GM12878 (cell line): ENCODE data around the gene NUBPL. TPM values are rescaled to one million over a fixed set of nuclear protein-coding genes. Genes with fewer than 3 reads are reported as not detected.

Experiments used
- ATAC-seq: fragments of 200-7000 bp; cut with Tn5 transposase; 3 replicates; pipeline ENCODE4 v1.9.1; 2020; ENCODE audit warnings: mild to moderate bottlenecking, moderate library complexity
- BruUV-seq: library from RNA; stranded (reverse); fragments of 400-500 nt; replicated peaks from 2 replicates; lab custom pipeline; 2021; lab: Mats Ljungman, UMichigan
- CTCF ChIA-PET: fragments of 300-600 bp; sonication (Branson Sonifier 250); formaldehyde crosslinking; extraction: SDS; loops from one replicate; lab custom pipeline; 2021; ENCODE audit warnings: inconsistent platforms; lab: Yijun Ruan, JAX
- POLR2A ChIA-PET: fragments of 350-600 bp; formaldehyde crosslinking; extraction: SDS; loops from one replicate; lab custom pipeline; 2021; ENCODE audit warnings: inconsistent platforms; lab: Charles Lee
- RAD21 ChIA-PET: fragments of 300-600 bp; sonication (Branson Sonifier 250); formaldehyde crosslinking; loops from one replicate; lab custom pipeline; 2023; ENCODE audit warnings: antibody characterized with exemption; ENCODE audit not compliant: unreplicated experiment; lab: Charles Lee
- SMC1A ChIA-PET: fragments of 300-600 bp; sonication (Branson Sonifier 250); formaldehyde crosslinking; loops from one replicate; lab custom pipeline; 2023; ENCODE audit not compliant: unreplicated experiment, uncharacterized antibody; lab: Charles Lee
- DNase-seq: peaks from one replicate; pipeline ENCODE4 v3.0.0-alpha.2; 2011; ENCODE audit warnings: low read depth, low spot score
- FAIRE-seq: peaks from 3 replicates; lab custom pipeline; 2011; peaks lifted over from hg19 to GRCh38; lab: Jason Lieb, UNC
- H2AFZ ChIP-seq: 2 replicates; pipeline ENCODE4 v1.6.0; 2011; ENCODE audit warnings: low read depth, low read length, control low read depth; ENCODE audit not compliant: control insufficient read depth
- H3K27ac ChIP-seq: 2 replicates; pipeline ENCODE4 v1.5.1; 2011; ENCODE audit warnings: control low read depth; ENCODE audit not compliant: control insufficient read depth, insufficient read depth
- H3K27me3 ChIP-seq, 2 experiments: replicated peaks in 1 of 2; 2 replicates each; pipeline versions ENCODE4 v1.6.0 to v1.6.1; 2011; ENCODE audit warnings: low read length in 1 of 2; ENCODE audit not compliant: control insufficient read depth in 2 of 2, insufficient read depth in 2 of 2
- H3K36me3 ChIP-seq, 2 experiments: 2 replicates each; pipeline ENCODE4 v1.5.1; 2011; ENCODE audit warnings: low read length in 1 of 2; ENCODE audit not compliant: control insufficient read depth in 2 of 2, insufficient read depth in 2 of 2
- H3K4me1 ChIP-seq: 2 replicates; pipeline ENCODE4 v1.6.1; 2011; ENCODE audit warnings: mild to moderate bottlenecking, low read length, moderate library complexity, mixed read lengths; ENCODE audit not compliant: control insufficient read depth, insufficient read depth
- H3K4me2 ChIP-seq: 2 replicates; pipeline ENCODE4 v1.6.0; 2011; ENCODE audit warnings: control low read depth; ENCODE audit not compliant: control insufficient read depth, insufficient read depth
- H3K4me3 ChIP-seq: fragments of 200-600 bp; sonication (generic); 2 replicates; pipeline ENCODE4 v1.5.1; 2016
- H3K79me2 ChIP-seq: 2 replicates; pipeline ENCODE4 v1.6.0; 2011; ENCODE audit warnings: low read length; ENCODE audit not compliant: control insufficient read depth, insufficient read depth
- H3K9ac ChIP-seq: 2 replicates; pipeline ENCODE4 v1.8.0; 2011; ENCODE audit warnings: low read length, control low read depth, mixed read lengths; ENCODE audit not compliant: control insufficient read depth, insufficient read depth
- H3K9me3 ChIP-seq: replicated peaks from 3 replicates; pipeline ENCODE4 v1.5.1; 2011; ENCODE audit warnings: mild to moderate bottlenecking, low read length; ENCODE audit not compliant: control insufficient read depth, insufficient read depth
- H4K20me1 ChIP-seq: 2 replicates; pipeline ENCODE4 v1.6.0; 2011; ENCODE audit not compliant: control insufficient read depth, insufficient read depth
- ATF7 ChIP-seq: fragments of 450-650 bp; IDR thresholded peaks from 2 replicates; pipeline ENCODE4 v1.6.1; 2016; ENCODE audit warnings: low read depth, mild to moderate bottlenecking
- CHD2 ChIP-seq: IDR thresholded peaks from 2 replicates; pipeline ENCODE4 v1.6.1; 2011; ENCODE audit warnings: low read depth, low read length, improper control_type of control experiment, borderline replicate concordance
- FOXK2 ChIP-seq: fragments of 450-650 bp; IDR thresholded peaks from 2 replicates; pipeline ENCODE4 v1.6.1; 2017; ENCODE audit warnings: mild to moderate bottlenecking, moderate library complexity
- LARP7 ChIP-seq: fragments of 450-650 bp; IDR thresholded peaks from 2 replicates; pipeline ENCODE4 v1.6.1; 2017; ENCODE audit warnings: mild to moderate bottlenecking
- WGBS: methylation state at CpG from one replicate; pipeline ENCODE4 v1.1.6; 2016; ENCODE audit warnings: low lambda C conversion rate; ENCODE audit not compliant: insufficient replicate concordance, insufficient coverage; ENCODE audit errors: missing lambda C conversion rate; 5-methylcytosine and 5-hydroxymethylcytosine counted together
- in situ Hi-C: fragments of 300-500 bp; cut with MboI; formaldehyde crosslinking; loops from 9 replicates; pipeline ENCODE4 v1.14.3; 2018; ENCODE audit warnings: mixed read lengths
- intact Hi-C: fragments of 100-400 bp; cut with micrococcal nuclease; formaldehyde crosslinking; loops from one replicate; pipeline ENCODE4 v1.14.2; 2022; ENCODE audit not compliant: unreplicated experiment
- polyA plus RNA-seq, 11 experiments: library from polyadenylated mRNA; depleted of rRNA in 4 of 11; unstranded in 6 of 11; stranded (reverse) in 5 of 11; fragments of >200 nt; fragmentation: Nextera tagmentation in 4 of 11; fragmentation: Illumina TruSeq in 1 of 11; extraction: Ambion mirVana in 4 of 11; extraction: Trizol in 1 of 11; gene quantifications; 1 replicate in 1 of 11; 2 replicates in 10 of 11; pipeline versions ENCODE4 v1.2.1 to v1.2.3, GENCODE V29; 2011 to 2016; ENCODE audit warnings: inconsistent platforms in 2 of 11, missing spikeins in 2 of 11, low read depth in 1 of 11
- total RNA-seq, 4 experiments: library from RNA; depleted of rRNA in 3 of 4; stranded (reverse); fragments of >200 nt in 3 of 4; fragmentation: Illumina TruSeq in 1 of 4; extraction: Trizol in 1 of 4; gene quantifications; 2 replicates each; pipeline versions ENCODE4 v1.2.1 to v1.2.3, GENCODE V29; 2013 to 2021
- TF ChIP-seq, protein P1 (sequence below): fragments of 450-650 bp; IDR thresholded peaks from 2 replicates; pipeline ENCODE4 v1.6.1; 2018; ENCODE audit warnings: borderline replicate concordance, mild to moderate bottlenecking; ENCODE audit not compliant: partially characterized antibody

NUBPL gene
- total and polyA plus RNA-seq, 10 of the 15 experiments (the other 5 are each of a cell fraction or from before 2014, with no cell fraction given), result 3.4 to 11.6 (median 8.1) TPM

DNA sequence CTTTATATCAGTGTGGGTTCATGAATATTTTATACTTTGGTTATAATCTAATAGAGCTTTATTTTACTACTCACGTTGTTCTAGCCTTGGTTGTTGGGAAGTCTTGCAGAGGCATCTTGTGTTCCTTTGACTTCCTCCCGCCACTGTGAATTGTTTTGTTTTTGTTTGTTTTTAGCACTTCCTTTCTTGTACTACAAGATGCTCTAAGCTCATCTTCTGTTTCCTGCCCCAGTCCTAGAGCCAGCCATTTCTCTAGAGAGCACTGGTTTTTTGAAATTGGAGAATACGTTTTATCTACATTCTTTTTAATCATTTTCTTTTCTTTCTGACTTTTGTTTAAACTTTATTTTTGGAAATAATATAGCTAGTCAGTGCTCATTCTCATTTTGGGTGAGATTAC, 15.9 kb upstream of the NUBPL start:
- ATAC-seq, result 0 out of 3 replicates have a peak, but pooled peaks have one; percentile 25
- TF ChIP-seq ATF7 (no peak), LARP7 (no peak)
- TF ChIP-seq, protein P1, sequence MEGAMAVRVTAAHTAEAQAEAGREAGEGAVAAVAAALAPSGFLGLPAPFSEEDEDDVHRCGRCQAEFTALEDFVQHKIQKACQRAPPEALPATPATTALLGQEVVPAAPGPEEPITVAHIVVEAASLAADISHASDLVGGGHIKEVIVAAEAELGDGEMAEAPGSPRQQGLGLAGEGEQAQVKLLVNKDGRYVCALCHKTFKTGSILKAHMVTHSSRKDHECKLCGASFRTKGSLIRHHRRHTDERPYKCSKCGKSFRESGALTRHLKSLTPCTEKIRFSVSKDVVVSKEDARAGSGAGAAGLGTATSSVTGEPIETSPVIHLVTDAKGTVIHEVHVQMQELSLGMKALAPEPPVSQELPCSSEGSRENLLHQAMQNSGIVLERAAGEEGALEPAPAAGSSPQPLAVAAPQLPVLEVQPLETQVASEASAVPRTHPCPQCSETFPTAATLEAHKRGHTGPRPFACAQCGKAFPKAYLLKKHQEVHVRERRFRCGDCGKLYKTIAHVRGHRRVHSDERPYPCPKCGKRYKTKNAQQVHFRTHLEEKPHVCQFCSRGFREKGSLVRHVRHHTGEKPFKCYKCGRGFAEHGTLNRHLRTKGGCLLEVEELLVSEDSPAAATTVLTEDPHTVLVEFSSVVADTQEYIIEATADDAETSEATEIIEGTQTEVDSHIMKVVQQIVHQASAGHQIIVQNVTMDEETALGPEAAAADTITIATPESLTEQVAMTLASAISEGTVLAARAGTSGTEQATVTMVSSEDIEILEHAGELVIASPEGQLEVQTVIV, result no peak
- TF ChIP-seq, all 136 proteins: peak for 0
- Histone ChIP-seq H4K20me1 (no peaks in the 10 kb centered on the region), H3K4me1 (no peaks in the 10 kb centered on the region), H2AFZ (no peak overlapping the region), H3K9me3 (no peaks in the 10 kb centered on the region), H3K9ac (no peak overlapping the region), H3K4me3 (no peak overlapping the region), H3K79me2 (no peaks in the 10 kb centered on the region), H3K36me3 (no peaks in the 10 kb centered on the region), H3K27me3 (no peaks in the 10 kb centered on the region; a peak in 1 of 4 replicates), H3K4me2 (no peak overlapping the region), H3K27ac (no peak overlapping the region)
- ChIA-PET POLR2A (no interaction called here), CTCF (interaction anchor here (0.6 kb wide), 1 partner anchor 260 kb away, joined by 3 read pairs; no protein-coding TSS in a partner anchor), RAD21 (interaction anchor here (1.3 kb wide), 1 partner anchor 18 kb away, joined by 3 read pairs; no protein-coding TSS in a partner anchor), SMC1A (interaction anchor here (1.2 kb wide), 1 partner anchor 707 kb away, joined by 3 read pairs; no protein-coding TSS in a partner anchor)
- no TSS peak for BruUV-seq
- intact Hi-C loops (no loop called here), in situ Hi-C loops (no loop called here)
- DNase-seq, result no peak
- 9% methylated on average over 3 of the region's 3 CpGs for WGBS
- FAIRE-seq, result no peak

DNA sequence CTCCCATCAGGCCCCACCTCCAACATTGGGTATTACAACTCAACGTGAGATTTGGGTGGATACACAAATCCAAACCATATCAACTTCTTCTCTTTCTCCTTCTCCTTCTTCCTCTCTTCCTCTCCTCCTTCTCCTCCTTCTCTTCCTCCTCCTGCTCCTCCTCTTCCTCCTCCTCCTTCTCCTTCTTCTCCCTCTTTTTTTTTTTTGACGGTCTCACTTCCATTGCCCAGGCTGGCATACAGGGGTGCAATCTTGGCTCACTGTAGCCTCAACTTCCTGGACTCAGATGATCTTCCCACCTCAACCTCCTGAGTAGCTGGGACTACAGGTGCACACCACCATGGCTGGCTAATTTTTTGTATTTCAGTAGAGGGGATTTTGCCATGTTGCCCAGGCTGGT, 11.4 kb upstream of the NUBPL start:
- DNase-seq (no peak), ATAC-seq (no peak), FAIRE-seq (no peak)
- no peak for TF ChIP-seq CHD2
- TF ChIP-seq FOXK2, result 0 out of 2 replicates have a peak, but pooled peaks have one; percentile 13
- H4K20me1 ChIP-seq, result no peaks in the 10 kb centered on the region
- 0% methylated on average over 1 of the region's 2 CpGs for WGBS
- ChIA-PET RAD21 (no interaction called here), SMC1A (no interaction called here), CTCF (no interaction called here), POLR2A (no interaction called here)
- no peak overlapping the region for H3K9ac ChIP-seq
- intact Hi-C loops (no loop called here), in situ Hi-C loops (no loop called here)
- H3K27me3 ChIP-seq, result no peaks in the 10 kb centered on the region; a peak in 2 of 4 replicates
- no peaks in the 10 kb centered on the region for H3K79me2 ChIP-seq
- no peaks in the 10 kb centered on the region for H3K36me3 ChIP-seq
- no peak overlapping the region for H3K27ac ChIP-seq
- H3K9me3 ChIP-seq, result no peaks in the 10 kb centered on the region
- no peak overlapping the region for H3K4me2 ChIP-seq
- no peak overlapping the region for H3K4me3 ChIP-seq
- H3K4me1 ChIP-seq, result no peaks in the 10 kb centered on the region
- H2AFZ ChIP-seq, result no peak overlapping the region
- no TSS peak for BruUV-seq
